IPS DF 6.9 (cell line): ENCODE data around the gene TAL1.

ENCODE experiments used
- DNase-seq: peaks from one replicate; pipeline ENCODE4 v3.0.0-alpha.2; 2013; ENCODE audit warnings: low read depth, low spot score
- H3K27ac ChIP-seq: one replicate; pipeline ENCODE4 v1.5.1; 2013; ENCODE audit warnings: low read length, control low read depth
- H3K27me3 ChIP-seq: 2 replicates; pipeline ENCODE4 v1.6.1; 2013; ENCODE audit warnings: mild to moderate bottlenecking, low read length; ENCODE audit not compliant: control insufficient read depth, insufficient read depth
- H3K36me3 ChIP-seq: 2 replicates; pipeline ENCODE4 v1.6.1; 2013; ENCODE audit warnings: low read length; ENCODE audit not compliant: control insufficient read depth, insufficient read depth
- H3K4me1 ChIP-seq: 2 replicates; pipeline ENCODE4 v1.6.1; 2013; ENCODE audit warnings: low read length; ENCODE audit not compliant: control insufficient read depth, insufficient read depth
- H3K4me3 ChIP-seq: 2 replicates; pipeline ENCODE4 v1.5.1; 2013; ENCODE audit warnings: mild to moderate bottlenecking, low read length
- H3K9me3 ChIP-seq: 2 replicates; pipeline ENCODE4 v1.6.1; 2013; ENCODE audit warnings: low read length, inconsistent platforms; ENCODE audit not compliant: control insufficient read depth, insufficient read depth
- WGBS: extraction: QIAGEN DNeasy Blood & Tissue Kit; methylation state at CpG from one replicate; pipeline ENCODE4 v1.1.7; 2013; ENCODE audit warnings: mixed read lengths, missing lambda C conversion rate; ENCODE audit not compliant: insufficient read length, insufficient coverage; 5-methylcytosine and 5-hydroxymethylcytosine counted together

The TAL1 gene

GRCh38 chr1:47188791-47189785 is 42.9 kb downstream of the TAL1 start:
- no peaks in the 10 kb centered on the region for H3K9me3 ChIP-seq
- WGBS = no CpG with 5 or more reads among the region's 7 CpGs
- peaks cover 3% of the 10 kb centered on the region; the same call in 1 of the 2 replicates for H3K4me1 ChIP-seq
- no peak overlapping the region for H3K27ac ChIP-seq
- H3K4me3 ChIP-seq = no peak overlapping the region; the same call in 1 of the 2 replicates
- H3K36me3 ChIP-seq = no peaks in the 10 kb centered on the region
- no peak for DNase-seq
- H3K27me3 ChIP-seq = peaks cover 4% of the 10 kb centered on the region; the same call in 1 of the 2 replicates

GRCh38 chr1:47187926-47188250 is 44.1 kb downstream of the TAL1 start:
- Histone ChIP-seq H3K9me3 (no peaks in the 10 kb centered on the region), H3K4me1 (peaks cover 3% of the 10 kb centered on the region; the same call in 1 of the 2 replicates), H3K27ac (no peak overlapping the region), H3K4me3 (no peak overlapping the region), H3K36me3 (no peaks in the 10 kb centered on the region), H3K27me3 (no peaks in the 10 kb centered on the region)
- no CpG with 5 or more reads among the region's 2 CpGs for WGBS
- DNase-seq = no peak

- no CpG with 5 or more reads among the region's 12 CpGs for WGBS
Observed at GRCh38 chr1:47187231-47187925, 44.6 kb downstream of the TAL1 start.

GRCh38 chr1:47186267-47187185 is 45.5 kb downstream of the TAL1 start:
- no CpG with 5 or more reads among the region's 13 CpGs for WGBS

More at GRCh38 chr1:47187231-47187925, 44.6 kb downstream of the TAL1 start:
- Histone ChIP-seq H3K4me1 (0 out of 2 replicates have a peak, but pooled peaks cover 2% of the 10 kb centered on the region), H3K9me3 (no peaks in the 10 kb centered on the region), H3K27ac (no peak overlapping the region), H3K27me3 (no peaks in the 10 kb centered on the region), H3K36me3 (no peaks in the 10 kb centered on the region), H3K4me3 (no peak overlapping the region)
- DNase-seq = no peak

GRCh38 chr1:47184822-47185677 is 47.0 kb downstream of the TAL1 start:
- no peak for DNase-seq
- no peaks in the 10 kb centered on the region for H3K4me1 ChIP-seq
- H3K9me3 ChIP-seq = no peaks in the 10 kb centered on the region
- no CpG with 5 or more reads among the region's 14 CpGs for WGBS
- no peak overlapping the region for H3K4me3 ChIP-seq
- no peaks in the 10 kb centered on the region for H3K36me3 ChIP-seq
- H3K27me3 ChIP-seq = no peaks in the 10 kb centered on the region; the same call in 1 of the 2 replicates
- H3K27ac ChIP-seq = no peak overlapping the region

More at GRCh38 chr1:47186267-47187185, 45.5 kb downstream of the TAL1 start:
- Histone ChIP-seq H3K27me3 (no peaks in the 10 kb centered on the region), H3K4me1 (no peaks in the 10 kb centered on the region), H3K27ac (no peak overlapping the region), H3K4me3 (no peak overlapping the region), H3K9me3 (no peaks in the 10 kb centered on the region), H3K36me3 (no peaks in the 10 kb centered on the region)
- no peak for DNase-seq

- no peak for DNase-seq
- no CpG with 5 or more reads among the region's 5 CpGs for WGBS
Observed at GRCh38 chr1:47184090-47184821, 47.8 kb downstream of the TAL1 start.

GRCh38 chr1:47183308-47184089 is 48.5 kb downstream of the TAL1 start:
- no CpG with 5 or more reads among the region's 11 CpGs for WGBS
- H3K4me3 ChIP-seq = no peak overlapping the region

More at GRCh38 chr1:47184090-47184821, 47.8 kb downstream of the TAL1 start:
- Histone ChIP-seq H3K4me1 (no peaks in the 10 kb centered on the region), H3K9me3 (no peaks in the 10 kb centered on the region), H3K27me3 (no peaks in the 10 kb centered on the region; the same call in 1 of the 2 replicates), H3K36me3 (no peaks in the 10 kb centered on the region), H3K4me3 (no peak overlapping the region), H3K27ac (no peak overlapping the region)

GRCh38 chr1:47182676-47183235 is 49.3 kb downstream of the TAL1 start:
- no peaks in the 10 kb centered on the region for H3K36me3 ChIP-seq
- H3K27ac ChIP-seq = no peak overlapping the region
- no peaks in the 10 kb centered on the region; the same call in 1 of the 2 replicates for H3K27me3 ChIP-seq
- H3K4me3 ChIP-seq = no peak overlapping the region
- no peak for DNase-seq
- WGBS = no CpG with 5 or more reads among the region's 7 CpGs
- peaks cover 2% of the 10 kb centered on the region; the same call in 1 of the 2 replicates for H3K4me1 ChIP-seq
- no peaks in the 10 kb centered on the region for H3K9me3 ChIP-seq

More at GRCh38 chr1:47183308-47184089, 48.5 kb downstream of the TAL1 start:
- H3K36me3 ChIP-seq = no peaks in the 10 kb centered on the region
- no peak overlapping the region for H3K27ac ChIP-seq
- no peak for DNase-seq
- no peaks in the 10 kb centered on the region for H3K9me3 ChIP-seq
- no peaks in the 10 kb centered on the region; the same call in 1 of the 2 replicates for H3K27me3 ChIP-seq
- peaks cover 2% of the 10 kb centered on the region; the same call in 1 of the 2 replicates for H3K4me1 ChIP-seq
